Measurements from ENCODE around the gene ADAMTS5. TPM values are rescaled to one million over a fixed set of nuclear protein-coding genes. Genes with fewer than 3 reads are reported as not detected.

The ADAMTS5 gene
- polyA plus RNA-seq, 2 of the 4 experiments (the other 2 are of a cell fraction) = not detected

DNA sequence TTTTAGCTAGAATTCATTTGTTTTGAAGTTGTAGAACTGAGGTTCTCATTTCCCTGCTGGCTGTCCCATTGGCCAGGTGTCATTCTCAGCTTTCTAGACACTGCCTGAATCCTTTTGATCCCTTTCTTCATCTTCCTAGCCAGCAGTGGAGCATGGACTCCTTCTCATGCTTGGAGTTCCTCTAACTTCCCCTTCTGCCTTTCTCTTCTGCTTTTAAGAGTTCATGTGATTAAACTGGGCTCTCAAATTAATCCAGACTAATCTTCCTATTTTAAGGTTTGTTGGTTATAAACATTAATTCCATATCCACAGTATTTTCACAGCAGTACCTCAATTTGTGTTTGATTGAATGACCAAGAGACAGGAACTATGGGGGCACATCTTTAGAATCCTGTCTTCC lies 52.3 kb downstream of the ADAMTS5 start:
- TF ChIP-seq CBX8 (IDR thresholded peaks at IDR 0.05) (no peak), EHMT2 (IDR thresholded peaks at IDR 0.05; ENCODE audit: low read depth) (no peak), KDM5A (IDR thresholded peaks at IDR 0.05) (no peak), RAD21 (conservative IDR thresholded peaks at IDR 0.05 in 1 of 2, IDR thresholded peaks at IDR 0.05 in 1 of 2) (no peak), KDM1A (IDR thresholded peaks at IDR 0.05; ENCODE audit: low read depth) (no peak), NR3C1 (IDR thresholded peaks at IDR 0.05) (no peak), RFX5 (IDR thresholded peaks at IDR 0.05) (no peak), HOXB5 (CRISPR knock-in tag; IDR thresholded peaks at IDR 0.05) (no peak), ATOH8 (CRISPR knock-in tag; IDR thresholded peaks at IDR 0.05; ENCODE audit: low read depth) (no peak)
- TF ChIP-seq, protein P1, sequence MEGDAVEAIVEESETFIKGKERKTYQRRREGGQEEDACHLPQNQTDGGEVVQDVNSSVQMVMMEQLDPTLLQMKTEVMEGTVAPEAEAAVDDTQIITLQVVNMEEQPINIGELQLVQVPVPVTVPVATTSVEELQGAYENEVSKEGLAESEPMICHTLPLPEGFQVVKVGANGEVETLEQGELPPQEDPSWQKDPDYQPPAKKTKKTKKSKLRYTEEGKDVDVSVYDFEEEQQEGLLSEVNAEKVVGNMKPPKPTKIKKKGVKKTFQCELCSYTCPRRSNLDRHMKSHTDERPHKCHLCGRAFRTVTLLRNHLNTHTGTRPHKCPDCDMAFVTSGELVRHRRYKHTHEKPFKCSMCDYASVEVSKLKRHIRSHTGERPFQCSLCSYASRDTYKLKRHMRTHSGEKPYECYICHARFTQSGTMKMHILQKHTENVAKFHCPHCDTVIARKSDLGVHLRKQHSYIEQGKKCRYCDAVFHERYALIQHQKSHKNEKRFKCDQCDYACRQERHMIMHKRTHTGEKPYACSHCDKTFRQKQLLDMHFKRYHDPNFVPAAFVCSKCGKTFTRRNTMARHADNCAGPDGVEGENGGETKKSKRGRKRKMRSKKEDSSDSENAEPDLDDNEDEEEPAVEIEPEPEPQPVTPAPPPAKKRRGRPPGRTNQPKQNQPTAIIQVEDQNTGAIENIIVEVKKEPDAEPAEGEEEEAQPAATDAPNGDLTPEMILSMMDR (IDR thresholded peaks at IDR 0.05) = no peak
- H3K4me1 ChIP-seq = no peaks in the 10 kb centered on the region
- ATAC-seq (no peak), FAIRE-seq (no peak), DNase-seq (ENCODE audit: low read depth in 1 of 2, low spot score in 1 of 2) (no peak)
- no peak overlapping the region for H3K4me3 ChIP-seq
- H3K4me2 ChIP-seq = no peak overlapping the region
- ChIA-PET CTCF (no interaction called here), POLR2A (no interaction called here)
- H3K27ac ChIP-seq = no peak overlapping the region
- H3K9me3 ChIP-seq = no peaks in the 10 kb centered on the region

- ChIA-PET CTCF (no interaction called here), POLR2A (no interaction called here)
- Histone ChIP-seq H3K27ac (no peak overlapping the region), H3K4me3 (no peak overlapping the region), H3K9me3 (no peaks in the 10 kb centered on the region), H3K4me2 (no peak overlapping the region), H3K4me1 (no peaks in the 10 kb centered on the region)
- FAIRE-seq = no peak
- no peak for DNase-seq (ENCODE audit: low read depth in 1 of 2, low spot score in 1 of 2)
- ATAC-seq = no peak
- WGBS (ENCODE audit: missing lambda C conversion rate) = 0% methylated on average over 1 of the region's 1 CpG
- TF ChIP-seq RCOR1 (IDR thresholded peaks at IDR 0.05; ENCODE audit: low read depth, low read length) (no peak), HOXB5 (CRISPR knock-in tag; IDR thresholded peaks at IDR 0.05) (no peak), RAD21 (conservative IDR thresholded peaks at IDR 0.05 in 1 of 2, IDR thresholded peaks at IDR 0.05 in 1 of 2) (no peak), ZNF302 (CRISPR knock-in tag; IDR thresholded peaks at IDR 0.05) (no peak), ATOH8 (CRISPR knock-in tag; IDR thresholded peaks at IDR 0.05; ENCODE audit: low read depth) (no peak), ZC3H11A (IDR thresholded peaks at IDR 0.05) (no peak), FOXS1 (CRISPR knock-in tag; IDR thresholded peaks at IDR 0.05) (no peak), RARB (CRISPR knock-in tag; IDR thresholded peaks at IDR 0.05) (no peak), HEYL (CRISPR knock-in tag; IDR thresholded peaks at IDR 0.05) (no peak), JUN (IDR thresholded peaks at IDR 0.05) (no peak), HMGXB4 (CRISPR knock-in tag; IDR thresholded peaks at IDR 0.05; ENCODE audit: borderline replicate concordance) (no peak), POLR2A (IDR thresholded peaks at IDR 0.05; ENCODE audit: low read length) (no peak), CHD2 (IDR thresholded peaks at IDR 0.05; ENCODE audit: low read length, partially characterized antibody) (no peak), HOXB13 (CRISPR knock-in tag; IDR thresholded peaks at IDR 0.05; ENCODE audit: low read depth) (no peak), ESRRA (IDR thresholded peaks at IDR 0.05; ENCODE audit: borderline replicate concordance, low read length) (no peak), HDAC2 (IDR thresholded peaks at IDR 0.05) (no peak), POLR2AphosphoS2 (conservative IDR thresholded peaks at IDR 0.05; ENCODE audit: low read length) (no peak), RNF2 (IDR thresholded peaks at IDR 0.05; ENCODE audit: borderline replicate concordance, low read depth) (no peak)
- TF ChIP-seq, protein P1 (IDR thresholded peaks at IDR 0.05) = no peak
- TF ChIP-seq, protein P2, sequence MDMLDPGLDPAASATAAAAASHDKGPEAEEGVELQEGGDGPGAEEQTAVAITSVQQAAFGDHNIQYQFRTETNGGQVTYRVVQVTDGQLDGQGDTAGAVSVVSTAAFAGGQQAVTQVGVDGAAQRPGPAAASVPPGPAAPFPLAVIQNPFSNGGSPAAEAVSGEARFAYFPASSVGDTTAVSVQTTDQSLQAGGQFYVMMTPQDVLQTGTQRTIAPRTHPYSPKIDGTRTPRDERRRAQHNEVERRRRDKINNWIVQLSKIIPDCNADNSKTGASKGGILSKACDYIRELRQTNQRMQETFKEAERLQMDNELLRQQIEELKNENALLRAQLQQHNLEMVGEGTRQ (IDR thresholded peaks at IDR 0.05) = no peak
Observed at GRCh38 chr21:26912466-26912865, 54.4 kb downstream of the ADAMTS5 start.
